ENCODE results near the gene SNCA. TPM values are rescaled to one million over a fixed set of nuclear protein-coding genes. Genes with fewer than 3 reads are reported as not detected.

The SNCA gene
- total RNA-seq, 1 donor from 2014 or later, result 16.6 TPM

DNA sequence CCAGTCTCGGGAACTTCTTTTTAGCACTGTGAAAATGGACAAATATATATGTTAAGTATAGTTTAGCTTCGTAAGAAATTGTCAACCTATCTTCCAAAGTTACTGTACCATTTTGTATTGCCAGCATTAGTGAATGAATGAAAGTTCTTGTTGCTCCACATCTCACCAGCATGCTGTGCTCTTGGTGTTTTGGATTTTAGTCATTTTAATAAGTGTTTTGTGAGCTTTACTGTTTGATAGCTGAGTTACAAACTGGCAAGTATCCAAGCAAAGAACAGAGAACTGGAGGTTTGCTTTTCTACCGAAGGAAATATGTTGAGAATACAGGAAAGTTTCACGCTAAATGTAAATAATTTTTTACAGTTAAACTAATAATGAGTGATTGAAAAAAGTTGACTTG is 33.0 kb downstream of the SNCA start:
- Mint-ChIP-seq H3K9me3 (no peaks in the 10 kb centered on the region), H3K4me1 (ENCODE audit: unreplicated experiment) (no peaks in the 10 kb centered on the region), H3K27ac (no peak overlapping the region), H3K36me3 (no peaks in the 10 kb centered on the region), H3K27me3 (no peaks in the 10 kb centered on the region), H3K4me3 (no peak overlapping the region)
- no peak for DNase-seq (ENCODE audit: extremely low spot score, unreplicated experiment)
- TF ChIP-seq, protein P1, sequence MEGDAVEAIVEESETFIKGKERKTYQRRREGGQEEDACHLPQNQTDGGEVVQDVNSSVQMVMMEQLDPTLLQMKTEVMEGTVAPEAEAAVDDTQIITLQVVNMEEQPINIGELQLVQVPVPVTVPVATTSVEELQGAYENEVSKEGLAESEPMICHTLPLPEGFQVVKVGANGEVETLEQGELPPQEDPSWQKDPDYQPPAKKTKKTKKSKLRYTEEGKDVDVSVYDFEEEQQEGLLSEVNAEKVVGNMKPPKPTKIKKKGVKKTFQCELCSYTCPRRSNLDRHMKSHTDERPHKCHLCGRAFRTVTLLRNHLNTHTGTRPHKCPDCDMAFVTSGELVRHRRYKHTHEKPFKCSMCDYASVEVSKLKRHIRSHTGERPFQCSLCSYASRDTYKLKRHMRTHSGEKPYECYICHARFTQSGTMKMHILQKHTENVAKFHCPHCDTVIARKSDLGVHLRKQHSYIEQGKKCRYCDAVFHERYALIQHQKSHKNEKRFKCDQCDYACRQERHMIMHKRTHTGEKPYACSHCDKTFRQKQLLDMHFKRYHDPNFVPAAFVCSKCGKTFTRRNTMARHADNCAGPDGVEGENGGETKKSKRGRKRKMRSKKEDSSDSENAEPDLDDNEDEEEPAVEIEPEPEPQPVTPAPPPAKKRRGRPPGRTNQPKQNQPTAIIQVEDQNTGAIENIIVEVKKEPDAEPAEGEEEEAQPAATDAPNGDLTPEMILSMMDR (conservative IDR thresholded peaks at IDR 0.05), result no peak

DNA sequence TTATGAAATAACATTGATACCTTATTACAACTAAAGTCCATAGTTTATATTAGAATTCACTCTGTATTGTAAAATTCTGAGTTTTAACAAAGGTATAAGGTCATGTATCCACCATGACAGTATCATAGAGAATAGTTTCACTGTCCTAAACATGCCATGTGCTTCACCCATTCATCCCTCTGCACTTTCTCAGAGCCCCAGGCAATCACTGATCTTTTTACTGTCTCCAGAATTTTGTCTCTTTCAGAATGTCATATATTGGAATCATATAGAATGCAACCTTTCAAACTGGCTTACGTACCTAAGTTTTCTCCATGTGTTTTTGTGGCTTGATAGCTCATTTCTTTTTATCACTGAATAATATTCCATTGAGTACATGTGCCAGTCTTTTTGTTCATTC is 33.9 kb downstream of the SNCA start:
- H3K4me1 Mint-ChIP-seq (ENCODE audit: unreplicated experiment), result no peaks in the 10 kb centered on the region

DNA sequence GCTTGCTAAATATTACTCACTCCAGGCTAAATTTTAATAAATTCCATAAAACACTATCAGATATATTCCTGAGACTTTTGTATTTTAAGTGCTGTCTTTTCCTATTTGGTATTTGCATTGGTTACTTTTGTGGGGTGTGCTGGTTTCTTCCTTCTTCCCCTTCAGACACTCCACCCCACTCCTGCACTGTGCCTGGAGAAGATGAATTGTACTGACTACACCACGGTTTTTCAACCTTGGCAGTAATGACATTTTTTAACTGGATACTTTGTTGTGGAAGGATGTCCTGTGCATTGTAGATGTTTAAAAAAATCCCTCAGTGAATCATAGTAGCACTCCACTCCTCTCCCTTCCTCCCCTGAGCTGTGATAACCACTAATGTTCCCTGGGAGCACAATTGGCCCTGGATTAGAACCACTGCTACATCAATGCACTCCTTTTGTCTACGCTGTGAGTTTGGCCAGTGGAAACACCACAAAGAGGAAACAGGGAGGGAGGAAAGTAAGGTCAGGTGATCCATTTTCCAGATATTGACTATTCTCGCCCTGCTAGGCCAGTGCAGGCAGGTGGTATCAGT is 36.3 kb downstream of the SNCA start:
- no peaks in the 10 kb centered on the region for H3K36me3 Mint-ChIP-seq
- no peaks in the 10 kb centered on the region for H3K4me1 Mint-ChIP-seq (ENCODE audit: unreplicated experiment)
- H3K9me3 Mint-ChIP-seq, result no peaks in the 10 kb centered on the region
- no peak overlapping the region for H3K4me3 Mint-ChIP-seq
- H3K27ac Mint-ChIP-seq, result no peak overlapping the region
- DNase-seq (ENCODE audit: extremely low spot score, unreplicated experiment), result no peak
- TF ChIP-seq, protein P1 (conservative IDR thresholded peaks at IDR 0.05), result no peak
- H3K27me3 Mint-ChIP-seq, result no peaks in the 10 kb centered on the region

More for the DNA sequence above, 33.9 kb downstream of the SNCA start:
- TF ChIP-seq, protein P1 (conservative IDR thresholded peaks at IDR 0.05), result no peak
- H3K36me3 Mint-ChIP-seq, result no peaks in the 10 kb centered on the region
- no peak for DNase-seq (ENCODE audit: extremely low spot score, unreplicated experiment)
- no peaks in the 10 kb centered on the region for H3K27me3 Mint-ChIP-seq
- no peaks in the 10 kb centered on the region for H3K9me3 Mint-ChIP-seq
- H3K4me3 Mint-ChIP-seq, result no peak overlapping the region
- H3K27ac Mint-ChIP-seq, result no peak overlapping the region

DNA sequence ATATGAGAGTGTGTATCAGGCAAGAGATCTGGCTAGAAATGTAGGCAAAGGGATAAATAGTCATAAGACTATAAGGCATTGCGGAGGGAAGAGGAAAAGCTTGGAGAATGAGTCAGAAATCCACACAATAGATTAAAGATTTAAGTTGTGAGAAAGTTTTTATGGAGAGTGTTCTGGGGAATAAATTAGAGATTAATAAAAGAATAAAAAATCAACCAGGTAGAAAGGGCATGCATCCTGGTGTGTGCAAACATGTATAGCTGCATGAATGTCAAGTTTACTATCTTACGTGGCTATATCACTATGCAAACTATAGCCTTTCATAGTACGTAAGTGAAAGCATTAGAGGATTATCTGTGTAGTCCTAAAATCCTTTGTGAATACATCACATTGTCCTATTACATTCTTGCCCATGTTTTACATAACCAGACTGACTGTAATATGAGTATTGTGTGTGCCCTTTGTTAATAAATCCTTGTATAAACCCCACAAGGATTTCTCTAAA is 36.9 kb downstream of the SNCA start:
- Mint-ChIP-seq H3K27me3 (no peaks in the 10 kb centered on the region), H3K9me3 (no peaks in the 10 kb centered on the region), H3K36me3 (no peaks in the 10 kb centered on the region), H3K4me1 (ENCODE audit: unreplicated experiment) (no peaks in the 10 kb centered on the region), H3K27ac (no peak overlapping the region), H3K4me3 (no peak overlapping the region)
- DNase-seq (ENCODE audit: extremely low spot score, unreplicated experiment), result no peak
- TF ChIP-seq, protein P1 (conservative IDR thresholded peaks at IDR 0.05), result no peak

DNA sequence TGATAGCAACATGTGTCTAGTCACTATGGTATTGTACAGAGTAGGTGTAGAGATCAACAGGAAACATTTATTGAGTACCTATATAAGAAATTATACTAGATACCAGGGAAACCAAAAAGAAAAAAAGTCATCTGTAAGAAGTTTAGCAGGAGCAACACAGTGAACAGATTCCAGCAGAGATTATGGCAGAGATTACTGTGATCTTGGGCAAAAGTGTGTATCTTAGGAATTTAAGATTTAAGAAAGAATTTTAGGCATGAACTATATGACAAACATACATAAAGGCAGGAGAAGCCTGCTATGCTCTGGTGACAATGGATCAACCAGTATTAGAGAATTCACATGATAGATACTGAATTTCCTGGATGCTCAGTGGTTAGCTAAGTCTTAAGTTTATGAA is 37.9 kb downstream of the SNCA start:
- Mint-ChIP-seq H3K27me3 (no peaks in the 10 kb centered on the region), H3K9me3 (no peaks in the 10 kb centered on the region), H3K4me1 (ENCODE audit: unreplicated experiment) (no peaks in the 10 kb centered on the region), H3K4me3 (no peak overlapping the region), H3K27ac (no peak overlapping the region), H3K36me3 (no peaks in the 10 kb centered on the region)
- no peak for DNase-seq (ENCODE audit: extremely low spot score, unreplicated experiment)
- TF ChIP-seq, protein P1 (conservative IDR thresholded peaks at IDR 0.05), result no peak
